GM12891 (cell line): ENCODE measurements around the gene PARVB.
A peak's percentile ranks its signal among the peaks of the same experiment; 100 is the strongest.
"Not testable (repeated sequence)": the region's sequence is repeated elsewhere in the genome, so short reads cannot be mapped to it uniquely, and the experiment has no call there.

Source experiments
- DNase-seq: peaks from one replicate; pipeline ENCODE4 v3.0.0; 2011; ENCODE audit warnings: low spot score; ENCODE audit not compliant: insufficient read length
- FAIRE-seq: peaks from 2 replicates; lab custom pipeline; 2011; peaks lifted over from hg19 to GRCh38; lab: Jason Lieb, UNC
- PAX5 ChIP-seq: IDR thresholded peaks from 2 replicates; pipeline ENCODE4 v1.6.1; 2011; ENCODE audit warnings: low read length, moderate library complexity, mild to moderate bottlenecking; ENCODE audit not compliant: insufficient read depth, severe bottlenecking
- POLR2A ChIP-seq: IDR thresholded peaks from 2 replicates; pipeline ENCODE4 v1.6.1; 2011; ENCODE audit warnings: low read depth, low read length, control low read depth
- POLR2AphosphoS5 ChIP-seq: IDR thresholded peaks from 2 replicates; pipeline ENCODE4 v1.6.1; 2011; ENCODE audit warnings: low read depth, low read length, control low read depth
- POU2F2 ChIP-seq: IDR thresholded peaks from 2 replicates; pipeline ENCODE4 v1.6.1; 2011; ENCODE audit warnings: low read depth, mild to moderate bottlenecking, control low read depth, low read length, moderate library complexity
- SPI1 ChIP-seq: IDR thresholded peaks from 2 replicates; pipeline ENCODE4 v1.6.1; 2011; ENCODE audit warnings: low read depth, low read length, control low read depth
- TAF1 ChIP-seq: IDR thresholded peaks from 2 replicates; pipeline ENCODE4 v1.6.1; 2011; ENCODE audit warnings: low read depth, low read length, control low read depth

PARVB gene

GRCh38 chr22:44014241-44014640 lies 9.9 kb upstream of the PARVB start:
- DNase-seq (no peak), FAIRE-seq (no peak)
- TF ChIP-seq POLR2A: no peak
- no peak for TF ChIP-seq TAF1
- no peak for TF ChIP-seq POU2F2
- no peak for TF ChIP-seq SPI1
- TF ChIP-seq POLR2AphosphoS5: no peak
- TF ChIP-seq PAX5: no peak

GRCh38 chr22:44016586-44016985 lies 7.5 kb upstream of the PARVB start:
- not testable (repeated sequence) for DNase-seq, FAIRE-seq

- DNase-seq: no peak
- FAIRE-seq: no peak
- no peak for TF ChIP-seq POLR2A
- TF ChIP-seq POLR2AphosphoS5: no peak
- TF ChIP-seq POU2F2: no peak
- TF ChIP-seq SPI1: no peak
- TF ChIP-seq PAX5: no peak
- no peak for TF ChIP-seq TAF1
These were observed 5.5 kb upstream of the PARVB start for GRCh38 chr22:44018594-44018993.

GRCh38 chr22:44019416-44019815 lies 4.7 kb upstream of the PARVB start:
- TF ChIP-seq POLR2A: no peak
- TF ChIP-seq PAX5: no peak
- no peak for TF ChIP-seq TAF1
- no peak for TF ChIP-seq POU2F2
- TF ChIP-seq SPI1: no peak
- no peak for TF ChIP-seq POLR2AphosphoS5
- FAIRE-seq: no peak
- DNase-seq: no peak

- TF ChIP-seq POLR2A (no peak), SPI1 (no peak), PAX5 (no peak), TAF1 (no peak)
- DNase-seq: no peak
- no peak for FAIRE-seq
These were observed 4.3 kb upstream of the PARVB start for GRCh38 chr22:44019846-44020245.

- no peak for DNase-seq
- no peak for FAIRE-seq
- TF ChIP-seq PAX5: no peak
- no peak for TF ChIP-seq POU2F2
- TF ChIP-seq SPI1: no peak
- no peak for TF ChIP-seq POLR2A
- TF ChIP-seq TAF1: no peak
- no peak for TF ChIP-seq POLR2AphosphoS5
These were observed 3.1 kb upstream of the PARVB start for GRCh38 chr22:44020981-44021380.

GRCh38 chr22:44023404-44024287 lies 456 bp upstream of the PARVB start:
- DNase-seq: peak; percentile 51
- TF ChIP-seq POLR2A: peak; percentile 58; the same call in 1 of the 2 replicates
- no peak for TF ChIP-seq SPI1
- peak; percentile 34; the same call in 1 of the 2 replicates for TF ChIP-seq POU2F2
- TF ChIP-seq PAX5: no peak
- TF ChIP-seq TAF1: peak; percentile 35; the same call in 1 of the 2 replicates
- peak; percentile 55; the same call in 1 of the 2 replicates for TF ChIP-seq POLR2AphosphoS5
- peak; percentile 87 for FAIRE-seq

GRCh38 chr22:44025171-44026065 lies 1.3 kb downstream of the PARVB start:
- FAIRE-seq: peak; percentile 98
- DNase-seq: peak; percentile 73
- TF ChIP-seq POLR2A (peak; percentile 93), PAX5 (no peak), POLR2AphosphoS5 (0 out of 2 replicates have a peak, but pooled peaks have one; percentile 84), SPI1 (peak; percentile 95), TAF1 (no peak), POU2F2 (no peak; the same call in 1 of the 2 replicates)

- FAIRE-seq (peak; percentile 78), DNase-seq (no peak)
- TF ChIP-seq TAF1: no peak
- TF ChIP-seq POU2F2: no peak
- TF ChIP-seq POLR2AphosphoS5: peak; percentile 61; the same call in 1 of the 2 replicates
These were observed 2.0 kb downstream of the PARVB start for GRCh38 chr22:44026066-44026629.
